ENCODE measurements around the gene KPNA3.

The KPNA3 gene

GRCh38 chr13:49731766-49732165, 60.7 kb downstream of the KPNA3 start:
- peak; percentile 86 for ATAC-seq
- TF ChIP-seq ZNF8 (CRISPR knock-in tag; IDR thresholded peaks at IDR 0.05) (no peak), CSDC2 (CRISPR knock-in tag; IDR thresholded peaks at IDR 0.05) (no peak), ISL1 (CRISPR knock-in tag; IDR thresholded peaks at IDR 0.05) (0 out of 2 replicates have a peak, but pooled peaks have one; percentile 44), PPARA (CRISPR knock-in tag; IDR thresholded peaks at IDR 0.05; ENCODE audit: borderline replicate concordance) (no peak), TSHZ2 (CRISPR knock-in tag; IDR thresholded peaks at IDR 0.05) (no peak), ESRRG (CRISPR knock-in tag; IDR thresholded peaks at IDR 0.05) (no peak), POU6F1 (CRISPR knock-in tag; IDR thresholded peaks at IDR 0.05; ENCODE audit: borderline replicate concordance, low read depth) (no peak), ZC3H10 (CRISPR knock-in tag; IDR thresholded peaks at IDR 0.05) (peak; percentile 51; the same call in 1 of the 2 replicates), OSR1 (CRISPR knock-in tag; IDR thresholded peaks at IDR 0.05) (no peak), ZFP3 (CRISPR knock-in tag; IDR thresholded peaks at IDR 0.05) (no peak), BACH2 (CRISPR knock-in tag; IDR thresholded peaks at IDR 0.05; ENCODE audit: borderline replicate concordance) (no peak), ARNTL (CRISPR knock-in tag; IDR thresholded peaks at IDR 0.05; ENCODE audit: borderline replicate concordance, low read depth) (no peak), RARB (CRISPR knock-in tag; IDR thresholded peaks at IDR 0.05) (no peak), CREB5 (CRISPR knock-in tag; IDR thresholded peaks at IDR 0.05; ENCODE audit: low read depth) (no peak)

- no peak for TF ChIP-seq RARB (CRISPR knock-in tag; IDR thresholded peaks at IDR 0.05)
- no peak for TF ChIP-seq TSHZ2 (CRISPR knock-in tag; IDR thresholded peaks at IDR 0.05)
- no peak for TF ChIP-seq OSR1 (CRISPR knock-in tag; IDR thresholded peaks at IDR 0.05)
- no peak for TF ChIP-seq ZFP3 (CRISPR knock-in tag; IDR thresholded peaks at IDR 0.05)
- TF ChIP-seq TOX (CRISPR knock-in tag; IDR thresholded peaks at IDR 0.05; ENCODE audit: borderline replicate concordance): no peak
- no peak for TF ChIP-seq ZNF8 (CRISPR knock-in tag; IDR thresholded peaks at IDR 0.05)
- TF ChIP-seq CSDC2 (CRISPR knock-in tag; IDR thresholded peaks at IDR 0.05): no peak
- no peak for TF ChIP-seq ARNTL (CRISPR knock-in tag; IDR thresholded peaks at IDR 0.05; ENCODE audit: borderline replicate concordance, low read depth)
- ATAC-seq: no peak
These were observed 75.9 kb downstream of the KPNA3 start for GRCh38 chr13:49716615-49717014.

- ATAC-seq: no peak
- TF ChIP-seq CREB5 (CRISPR knock-in tag; IDR thresholded peaks at IDR 0.05; ENCODE audit: low read depth) (no peak), ZFP3 (CRISPR knock-in tag; IDR thresholded peaks at IDR 0.05) (no peak), ZC3H10 (CRISPR knock-in tag; IDR thresholded peaks at IDR 0.05) (no peak), GLIS3 (CRISPR knock-in tag; IDR thresholded peaks at IDR 0.05) (no peak), CSRNP3 (CRISPR knock-in tag; IDR thresholded peaks at IDR 0.05) (no peak), ZNF565 (CRISPR knock-in tag; conservative IDR thresholded peaks at IDR 0.05; ENCODE audit: low read depth) (no peak), SNAI2 (CRISPR knock-in tag; IDR thresholded peaks at IDR 0.05) (no peak), RARB (CRISPR knock-in tag; IDR thresholded peaks at IDR 0.05) (no peak), ARNTL (CRISPR knock-in tag; IDR thresholded peaks at IDR 0.05; ENCODE audit: borderline replicate concordance, low read depth) (no peak), OSR1 (CRISPR knock-in tag; IDR thresholded peaks at IDR 0.05) (no peak), TOX (CRISPR knock-in tag; IDR thresholded peaks at IDR 0.05; ENCODE audit: borderline replicate concordance) (no peak), POU6F1 (CRISPR knock-in tag; IDR thresholded peaks at IDR 0.05; ENCODE audit: borderline replicate concordance, low read depth) (no peak), CSDC2 (CRISPR knock-in tag; IDR thresholded peaks at IDR 0.05) (no peak), ISL1 (CRISPR knock-in tag; IDR thresholded peaks at IDR 0.05) (no peak), BACH2 (CRISPR knock-in tag; IDR thresholded peaks at IDR 0.05; ENCODE audit: borderline replicate concordance) (no peak)
These were observed 77.7 kb downstream of the KPNA3 start for GRCh38 chr13:49714757-49715156.

All from SK-N-SH treated with all-trans-retinoic acid at 6 μM for 48 hours (cell line).